ENCODE results near the gene TBC1D22B.

GRCh38 chr6:37207903-37208456, 49.6 kb upstream of the TBC1D22B start:
- TF ChIP-seq, protein P1, sequence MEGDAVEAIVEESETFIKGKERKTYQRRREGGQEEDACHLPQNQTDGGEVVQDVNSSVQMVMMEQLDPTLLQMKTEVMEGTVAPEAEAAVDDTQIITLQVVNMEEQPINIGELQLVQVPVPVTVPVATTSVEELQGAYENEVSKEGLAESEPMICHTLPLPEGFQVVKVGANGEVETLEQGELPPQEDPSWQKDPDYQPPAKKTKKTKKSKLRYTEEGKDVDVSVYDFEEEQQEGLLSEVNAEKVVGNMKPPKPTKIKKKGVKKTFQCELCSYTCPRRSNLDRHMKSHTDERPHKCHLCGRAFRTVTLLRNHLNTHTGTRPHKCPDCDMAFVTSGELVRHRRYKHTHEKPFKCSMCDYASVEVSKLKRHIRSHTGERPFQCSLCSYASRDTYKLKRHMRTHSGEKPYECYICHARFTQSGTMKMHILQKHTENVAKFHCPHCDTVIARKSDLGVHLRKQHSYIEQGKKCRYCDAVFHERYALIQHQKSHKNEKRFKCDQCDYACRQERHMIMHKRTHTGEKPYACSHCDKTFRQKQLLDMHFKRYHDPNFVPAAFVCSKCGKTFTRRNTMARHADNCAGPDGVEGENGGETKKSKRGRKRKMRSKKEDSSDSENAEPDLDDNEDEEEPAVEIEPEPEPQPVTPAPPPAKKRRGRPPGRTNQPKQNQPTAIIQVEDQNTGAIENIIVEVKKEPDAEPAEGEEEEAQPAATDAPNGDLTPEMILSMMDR (IDR thresholded peaks at IDR 0.05) = peak; percentile 61 to 68 (median 63)
- no peak for TF ChIP-seq POLR2A (IDR thresholded peaks at IDR 0.05)
